Stimulated activated CD4-positive, alpha-beta T cell treated with anti-CD3 and anti-CD28 coated beads, TNF-alpha, amount 100 ng/mL, for 4 hours (primary cell): ENCODE data around the gene KLF15.

Experiments
- DNase-seq, 3 experiments: peaks; one replicate each; pipeline ENCODE4 v3.0.0-alpha.2; 2020; ENCODE audit warnings: low read depth in 3 of 3

KLF15 gene

GRCh38 chr3:126357295-126358037, at the start of gene KLF15:
KLF15 (minus strand) TSS chr3:126357408; CDS start chr3:126352922, 4,486 bp downstream.
- peak; percentile 49 to 66 (median 65) for DNase-seq

- no peak for DNase-seq
Measured at GRCh38 chr3:126406389-126407296, 49.4 kb upstream of the KLF15 start.

GRCh38 chr3:126402666-126403302, 45.6 kb upstream of the KLF15 start:
- DNase-seq = no peak

- no peak for DNase-seq
Measured at GRCh38 chr3:126402178-126402577, 45.0 kb upstream of the KLF15 start.

- no peak for DNase-seq
Measured at GRCh38 chr3:126401611-126402160, 44.5 kb upstream of the KLF15 start.

- DNase-seq = no peak
Measured at GRCh38 chr3:126399756-126400155, 42.5 kb upstream of the KLF15 start.

GRCh38 chr3:126399351-126399735, 42.1 kb upstream of the KLF15 start:
- no peak for DNase-seq

- no peak for DNase-seq
Measured at GRCh38 chr3:126398423-126399350, 41.5 kb upstream of the KLF15 start.

GRCh38 chr3:126397610-126398422, 40.6 kb upstream of the KLF15 start:
- DNase-seq = no peak

GRCh38 chr3:126396536-126396935, 39.3 kb upstream of the KLF15 start:
- DNase-seq = no peak

GRCh38 chr3:126395846-126396513, 38.8 kb upstream of the KLF15 start:
- DNase-seq = no peak

- DNase-seq = no peak
Measured at GRCh38 chr3:126394977-126395321, 37.7 kb upstream of the KLF15 start.

- DNase-seq = no peak
Measured at GRCh38 chr3:126394179-126394976, 37.2 kb upstream of the KLF15 start, which contains the start of gene CFAP100. CFAP100 (plus strand) TSS chr3:126394909; CDS start chr3:126396001, 1,092 bp downstream.

- DNase-seq = no peak
Measured at GRCh38 chr3:126393563-126393962, 36.4 kb upstream of the KLF15 start.

- DNase-seq = no peak
Measured at GRCh38 chr3:126392246-126392645, 35.0 kb upstream of the KLF15 start.

- DNase-seq = no peak
Measured at GRCh38 chr3:126391631-126392030, 34.4 kb upstream of the KLF15 start.

- no peak for DNase-seq
Measured at GRCh38 chr3:126390751-126391150, 33.5 kb upstream of the KLF15 start.

GRCh38 chr3:126390201-126390600, 33.0 kb upstream of the KLF15 start:
- DNase-seq = no peak

- DNase-seq = no peak
Measured at GRCh38 chr3:126389794-126390146, 32.6 kb upstream of the KLF15 start.
